Stomach (tissue), 9 donors: ENCODE data around the gene TGIF2. TPM values are rescaled to one million over a fixed set of nuclear protein-coding genes. Genes with fewer than 3 reads are reported as not detected.

ENCODE experiments used
- DNase-seq, 2 donors: peaks; one replicate each; pipeline versions ENCODE4 v3.0.0 to v3.0.0-alpha.2; 2013 to 2019
- H3K27ac ChIP-seq, 5 donors: fragments of 200-600 bp in 4 of 5; sonication (generic) in 4 of 5; one replicate each; pipeline ENCODE4 v1.5.1; 2013 to 2019; ENCODE audit warnings: mild to moderate bottlenecking in 1 of 5, moderate library complexity in 1 of 5
- H3K27me3 ChIP-seq, 3 donors: fragments of 200-600 bp; sonication (generic); one replicate each; pipeline ENCODE4 v1.5.1; 2017 to 2019; ENCODE audit warnings: mixed run types in 1 of 3
- H3K36me3 ChIP-seq, 4 donors: fragments of 200-600 bp; sonication (generic); 1 replicate in 3 of 4; 2 replicates in 1 of 4; pipeline ENCODE4 v1.5.1; 2016 to 2019
- H3K4me1 ChIP-seq, 4 donors: fragments of 200-600 bp; sonication (generic); one replicate each; pipeline ENCODE4 v1.5.1; 2016 to 2019
- H3K4me3 ChIP-seq, 4 donors: fragments of 200-600 bp; sonication (generic) in 3 of 4; one replicate each; pipeline ENCODE4 v1.5.1; 2016 to 2019; ENCODE audit warnings: mild to moderate bottlenecking in 1 of 4
- H3K9me3 ChIP-seq, 4 donors: fragments of 200-600 bp; sonication (generic); one replicate each; pipeline ENCODE4 v1.5.1; 2016 to 2019
- CTCF ChIP-seq, 7 experiments: fragments of 450-650 bp in 4 of 7; fragments of 200-600 bp in 3 of 7; sonication (generic) in 3 of 7; IDR thresholded peaks; one replicate each; pipeline ENCODE4 v1.5.1; 2016 to 2019; ENCODE audit warnings: antibody characterized with exemption in 7 of 7, control low read depth in 2 of 7, mild to moderate bottlenecking in 1 of 7
- EP300 ChIP-seq: sonication (generic); formaldehyde crosslinking; IDR thresholded peaks from one replicate; pipeline ENCODE4 v1.6.1; 2017; ENCODE audit warnings: antibody characterized with exemption
- POLR2A ChIP-seq, 4 donors: fragments of 450-650 bp; IDR thresholded peaks; one replicate each; pipeline ENCODE4 v1.6.1; 2016; ENCODE audit warnings: antibody characterized with exemption in 4 of 4, control low read depth in 2 of 4, mild to moderate bottlenecking in 1 of 4, moderate library complexity in 1 of 4
- POLR2AphosphoS5 ChIP-seq, 3 donors: sonication (generic); formaldehyde crosslinking; IDR thresholded peaks; one replicate each; pipeline ENCODE4 v1.6.1; 2016; ENCODE audit warnings: antibody characterized with exemption in 3 of 3
- WGBS, 5 donors: extraction: QIAGEN DNeasy Blood & Tissue Kit in 3 of 5; methylation state at CpG; one replicate each; pipeline versions ENCODE4 v1.1.5 to v1.1.7; 2013 to 2018; 5-methylcytosine and 5-hydroxymethylcytosine counted together
- intact Hi-C: fragments of 100-400 bp; cut with DNase I; formaldehyde crosslinking; loops from one replicate; pipeline ENCODE4 v1.15.1; 2023; ENCODE audit warnings: low total_unique reads
- polyA plus RNA-seq, 3 donors: library from polyadenylated mRNA; stranded (reverse); fragments of 200-250 nt; gene quantifications; one replicate each; pipeline ENCODE4 v1.2.3, GENCODE V29; 2013
- total RNA-seq, 5 donors: library from RNA; depleted of rRNA; stranded (reverse); fragments of >200 nt; gene quantifications; one replicate each; pipeline versions ENCODE4 v1.1.0 to v1.2.3, GENCODE V29; 2014 to 2016
- donor health status: healthy with polysubstance abuse.
- donor health status: Bipolar disorder and iron deficiency.
- donor health status: healthy.

The TGIF2 gene
- total and polyA plus RNA-seq, 8 donors, result 4.6 to 24.6 (median 14.9) TPM; not detected in 1

- DNase-seq, result no peak
- H3K4me3 ChIP-seq, result no peak overlapping the region
- 89 to 97% (median 93%) methylated on average over 4 of the region's 4 CpGs for WGBS, 5 donors
- intact Hi-C loops, result no loop called here
- TF ChIP-seq CTCF (IDR thresholded peaks at IDR 0.05) (no peak), POLR2AphosphoS5 (IDR thresholded peaks at IDR 0.05) (no peak), EP300 (no peak), POLR2A (IDR thresholded peaks at IDR 0.05) (no peak)
- H3K9me3 ChIP-seq, result no peaks in the 10 kb centered on the region
- H3K27me3 ChIP-seq, result no peaks in the 10 kb centered on the region
- peaks cover 15 to 71% (median 49%) of the 10 kb centered on the region in 4 donors for H3K36me3 ChIP-seq
- no peak overlapping the region for H3K27ac ChIP-seq
- H3K4me1 ChIP-seq, result no peaks in the 10 kb centered on the region
These were observed 9.4 kb downstream of the TGIF2 start for GRCh38 chr20:36582821-36583220.

DNA sequence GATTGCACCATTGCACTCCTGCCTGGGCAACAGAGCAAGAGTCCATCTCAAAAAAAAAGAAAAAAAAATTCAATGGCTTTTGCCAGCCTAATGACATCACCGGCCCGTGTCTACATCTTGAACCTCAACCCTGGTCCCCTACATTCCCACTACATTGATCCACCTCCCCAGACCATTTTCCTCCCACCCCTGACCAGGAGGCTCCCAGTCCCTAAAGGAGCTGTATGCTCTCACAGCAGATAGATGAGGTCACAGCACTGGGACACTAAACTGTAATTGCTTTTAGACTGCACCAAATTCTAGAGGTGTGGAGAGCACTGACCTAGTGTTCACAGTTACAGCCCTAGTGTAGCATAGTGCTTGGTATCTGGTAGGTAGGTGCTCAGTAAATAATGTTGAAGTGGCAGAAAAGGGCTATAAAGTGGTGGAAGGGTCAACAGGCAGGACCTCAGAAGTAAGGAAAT, 10.7 kb downstream of the TGIF2 start:
- no peaks in the 10 kb centered on the region for H3K9me3 ChIP-seq
- WGBS, 5 donors, result 75 to 94% (median 88%) methylated on average over 2 of the region's 2 CpGs
- no peak overlapping the region for H3K4me3 ChIP-seq
- H3K27me3 ChIP-seq, result no peaks in the 10 kb centered on the region
- no peak for DNase-seq
- no peaks in the 10 kb centered on the region for H3K4me1 ChIP-seq
- H3K36me3 ChIP-seq, result peaks cover 11 to 71% (median 49%) of the 10 kb centered on the region in 4 donors
- intact Hi-C loops, result no loop called here
- no peak for TF ChIP-seq POLR2A (IDR thresholded peaks at IDR 0.05)
- no peak for TF ChIP-seq POLR2AphosphoS5 (IDR thresholded peaks at IDR 0.05)
- no peak for TF ChIP-seq CTCF (IDR thresholded peaks at IDR 0.05)
- no peak for TF ChIP-seq EP300
- no peak overlapping the region for H3K27ac ChIP-seq

- no peak overlapping the region for H3K27ac ChIP-seq
- no peaks in the 10 kb centered on the region for H3K9me3 ChIP-seq
- intact Hi-C loops, result no loop called here
- H3K4me1 ChIP-seq, result no peaks in the 10 kb centered on the region
- 71 to 81% (median 78%) methylated on average over 8 of the region's 8 CpGs for WGBS, 5 donors
- H3K27me3 ChIP-seq, result no peaks in the 10 kb centered on the region
- no peak for DNase-seq
- no peak overlapping the region for H3K4me3 ChIP-seq
- H3K36me3 ChIP-seq, result peaks cover 4 to 71% (median 46%) of the 10 kb centered on the region in 4 donors
- TF ChIP-seq POLR2AphosphoS5 (IDR thresholded peaks at IDR 0.05) (no peak), CTCF (IDR thresholded peaks at IDR 0.05) (no peak), EP300 (no peak), POLR2A (IDR thresholded peaks at IDR 0.05) (no peak)
These were observed 12.2 kb downstream of the TGIF2 start for GRCh38 chr20:36585410-36586125.

DNA sequence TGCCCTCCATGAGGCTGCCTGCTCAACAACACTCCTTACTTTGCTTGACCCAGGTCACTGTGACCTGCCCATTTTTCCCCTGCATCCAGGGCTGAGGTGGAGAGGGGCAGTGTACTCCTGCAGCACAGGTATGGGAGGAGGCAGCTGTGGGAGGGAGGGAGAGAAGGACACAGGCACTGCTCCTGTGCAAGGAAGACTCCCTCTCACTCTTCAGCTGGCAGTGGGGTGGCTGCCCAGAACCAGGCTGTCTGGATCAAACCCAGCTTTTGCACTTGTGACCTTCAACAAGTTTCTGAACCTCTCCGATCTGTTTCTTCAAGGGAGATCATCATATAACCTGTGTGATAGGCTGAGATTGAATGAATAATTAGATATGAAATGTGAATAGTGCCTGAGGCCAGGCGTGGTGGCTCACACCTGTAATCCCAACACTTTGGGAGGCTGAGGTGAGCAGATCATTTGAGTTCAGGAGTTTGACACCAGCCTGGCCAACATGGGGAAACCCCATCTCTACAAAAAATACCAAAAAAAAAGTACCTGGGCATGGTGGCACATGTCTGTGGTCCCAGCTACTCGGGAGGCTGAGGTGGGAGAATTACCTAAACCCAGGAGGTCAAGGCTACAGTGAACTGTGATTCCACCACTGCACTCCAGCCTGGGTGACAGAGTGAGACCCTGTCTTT, 14.1 kb downstream of the TGIF2 start:
- no peaks in the 10 kb centered on the region for H3K9me3 ChIP-seq
- WGBS, 5 donors, result 79 to 95% (median 88%) methylated on average over 3 of the region's 3 CpGs
- no peaks in the 10 kb centered on the region for H3K4me1 ChIP-seq
- H3K4me3 ChIP-seq, result no peak overlapping the region
- TF ChIP-seq CTCF (IDR thresholded peaks at IDR 0.05) (no peak), POLR2AphosphoS5 (IDR thresholded peaks at IDR 0.05) (no peak), POLR2A (IDR thresholded peaks at IDR 0.05) (no peak), EP300 (no peak)
- no peak overlapping the region for H3K27ac ChIP-seq
- no peak for DNase-seq
- intact Hi-C loops, result no loop called here
- H3K36me3 ChIP-seq, result peaks cover 7 to 67% (median 40%) of the 10 kb centered on the region in 4 donors
- no peaks in the 10 kb centered on the region for H3K27me3 ChIP-seq
